ENCODE results near the gene LTN1. TPM values are rescaled to one million over a fixed set of nuclear protein-coding genes. Genes with fewer than 3 reads are reported as not detected.

Gene LTN1
- total RNA-seq, 2 experiments from 2014 or later = 26.7 to 28.0 TPM

DNA sequence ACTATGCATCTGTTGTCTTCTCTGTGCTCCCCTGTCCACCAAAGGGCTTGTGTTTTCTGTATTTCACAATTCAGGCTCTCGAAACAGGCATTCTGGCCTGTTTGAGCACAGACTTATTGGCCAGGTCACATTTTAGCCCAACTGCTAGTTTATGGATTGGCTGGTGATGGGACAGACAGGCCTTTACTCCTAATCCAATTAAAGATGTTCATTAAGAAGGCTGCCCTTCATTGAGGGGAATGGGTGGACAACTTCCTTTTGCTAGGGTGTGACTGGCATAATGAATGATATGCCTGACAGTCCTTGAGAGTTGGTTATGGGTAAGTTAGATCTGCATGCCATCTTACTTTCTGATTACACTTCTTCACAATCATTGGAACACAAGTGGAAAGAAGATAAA, 86.4 kb downstream of the LTN1 start:
- H3K4me1 Mint-ChIP-seq (ENCODE audit: low read depth) = no peaks in the 10 kb centered on the region
- H3K4me3 Mint-ChIP-seq = no peak overlapping the region
- intact Hi-C loops (cut with micrococcal nuclease) = no loop called here
- CTCF ChIA-PET = no interaction called here
- TF ChIP-seq, protein P1, sequence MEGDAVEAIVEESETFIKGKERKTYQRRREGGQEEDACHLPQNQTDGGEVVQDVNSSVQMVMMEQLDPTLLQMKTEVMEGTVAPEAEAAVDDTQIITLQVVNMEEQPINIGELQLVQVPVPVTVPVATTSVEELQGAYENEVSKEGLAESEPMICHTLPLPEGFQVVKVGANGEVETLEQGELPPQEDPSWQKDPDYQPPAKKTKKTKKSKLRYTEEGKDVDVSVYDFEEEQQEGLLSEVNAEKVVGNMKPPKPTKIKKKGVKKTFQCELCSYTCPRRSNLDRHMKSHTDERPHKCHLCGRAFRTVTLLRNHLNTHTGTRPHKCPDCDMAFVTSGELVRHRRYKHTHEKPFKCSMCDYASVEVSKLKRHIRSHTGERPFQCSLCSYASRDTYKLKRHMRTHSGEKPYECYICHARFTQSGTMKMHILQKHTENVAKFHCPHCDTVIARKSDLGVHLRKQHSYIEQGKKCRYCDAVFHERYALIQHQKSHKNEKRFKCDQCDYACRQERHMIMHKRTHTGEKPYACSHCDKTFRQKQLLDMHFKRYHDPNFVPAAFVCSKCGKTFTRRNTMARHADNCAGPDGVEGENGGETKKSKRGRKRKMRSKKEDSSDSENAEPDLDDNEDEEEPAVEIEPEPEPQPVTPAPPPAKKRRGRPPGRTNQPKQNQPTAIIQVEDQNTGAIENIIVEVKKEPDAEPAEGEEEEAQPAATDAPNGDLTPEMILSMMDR (IDR thresholded peaks at IDR 0.05) = no peak
- POLR2A ChIA-PET = no interaction called here
- no peak for DNase-seq
- no peak overlapping the region for H3K27ac Mint-ChIP-seq
- no peak for ATAC-seq
- H3K36me3 Mint-ChIP-seq (ENCODE audit: low read depth) = no peaks in the 10 kb centered on the region
- H3K9me3 Mint-ChIP-seq = peaks cover 2% of the 10 kb centered on the region
- peaks cover 4% of the 10 kb centered on the region for H3K27me3 Mint-ChIP-seq

GRCh38 chr21:28904961-28905435, 87.7 kb downstream of the LTN1 start:
- DNase-seq (no peak), ATAC-seq (no peak)
- Mint-ChIP-seq H3K9me3 (peaks cover 2% of the 10 kb centered on the region), H3K36me3 (ENCODE audit: low read depth) (no peaks in the 10 kb centered on the region), H3K27ac (no peak overlapping the region), H3K27me3 (peaks cover 4% of the 10 kb centered on the region), H3K4me3 (no peak overlapping the region), H3K4me1 (ENCODE audit: low read depth) (no peaks in the 10 kb centered on the region)
- POLR2A ChIA-PET = no interaction called here
- TF ChIP-seq, protein P1 (IDR thresholded peaks at IDR 0.05) = no peak
- CTCF ChIA-PET = no interaction called here
- intact Hi-C loops (cut with micrococcal nuclease) = no loop called here

GRCh38 chr21:28903448-28903847, 89.2 kb downstream of the LTN1 start:
- H3K9me3 Mint-ChIP-seq = peaks cover 2% of the 10 kb centered on the region
- no peak for DNase-seq
- TF ChIP-seq, protein P1 (IDR thresholded peaks at IDR 0.05) = no peak
- no peak overlapping the region for H3K27ac Mint-ChIP-seq
- H3K36me3 Mint-ChIP-seq (ENCODE audit: low read depth) = no peaks in the 10 kb centered on the region
- H3K4me1 Mint-ChIP-seq (ENCODE audit: low read depth) = no peaks in the 10 kb centered on the region
- peaks cover 4% of the 10 kb centered on the region for H3K27me3 Mint-ChIP-seq
- no peak overlapping the region for H3K4me3 Mint-ChIP-seq
- intact Hi-C loops (cut with micrococcal nuclease) = no loop called here
- no peak for ATAC-seq
- CTCF ChIA-PET = interaction anchor here (1.7 kb wide), 1 partner anchor 28 kb away, joined by 3 read pairs; no protein-coding TSS in a partner anchor
- POLR2A ChIA-PET = no interaction called here

- Mint-ChIP-seq H3K9me3 (peaks cover 2% of the 10 kb centered on the region), H3K4me3 (no peak overlapping the region), H3K4me1 (ENCODE audit: low read depth) (no peaks in the 10 kb centered on the region), H3K27me3 (peaks cover 6% of the 10 kb centered on the region), H3K36me3 (ENCODE audit: low read depth) (no peaks in the 10 kb centered on the region), H3K27ac (no peak overlapping the region)
- intact Hi-C loops (cut with micrococcal nuclease) = no loop called here
- POLR2A ChIA-PET = no interaction called here
- ATAC-seq (no peak), DNase-seq (no peak)
- TF ChIP-seq, protein P1 (IDR thresholded peaks at IDR 0.05) = no peak
- CTCF ChIA-PET = interaction anchor here (1.1 kb wide), 1 partner anchor 155 kb away, joined by 3 read pairs; no protein-coding TSS in a partner anchor
Observed at GRCh38 chr21:28900481-28900880, 92.2 kb downstream of the LTN1 start.

DNA sequence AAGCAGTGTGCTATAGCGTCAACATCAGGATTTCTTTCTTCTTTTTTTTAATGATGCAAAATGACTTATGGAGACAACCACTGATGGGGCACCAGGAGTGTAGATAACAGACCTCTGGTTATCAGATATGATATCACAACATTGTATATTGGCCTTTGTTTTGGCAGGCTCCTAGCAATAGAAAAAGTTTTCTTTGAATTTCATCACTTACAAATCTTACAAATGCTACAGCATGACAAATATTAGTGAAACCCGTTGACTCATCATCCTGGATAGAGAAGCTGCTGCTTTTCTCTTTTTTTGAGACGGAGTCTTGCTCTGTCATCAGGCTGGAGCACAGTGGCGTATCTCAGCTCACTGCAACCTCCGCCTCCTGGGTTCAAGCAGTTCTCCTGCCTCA, 92.9 kb downstream of the LTN1 start:
- TF ChIP-seq, protein P1 (IDR thresholded peaks at IDR 0.05) = no peak
- Mint-ChIP-seq H3K9me3 (peaks cover 2% of the 10 kb centered on the region), H3K27me3 (peaks cover 6% of the 10 kb centered on the region), H3K27ac (no peak overlapping the region), H3K4me3 (no peak overlapping the region), H3K4me1 (ENCODE audit: low read depth) (no peaks in the 10 kb centered on the region), H3K36me3 (ENCODE audit: low read depth) (no peaks in the 10 kb centered on the region)
- ATAC-seq (peak; percentile 37), DNase-seq (no peak)
- CTCF ChIA-PET = interaction anchor here (1.1 kb wide), 1 partner anchor 154 kb away, joined by 3 read pairs; no protein-coding TSS in a partner anchor
- POLR2A ChIA-PET = no interaction called here
- intact Hi-C loops (cut with micrococcal nuclease) = no loop called here

Measured in activated CD8-positive, alpha-beta T cell treated with anti-CD3 and anti-CD28 coated beads for 36 hours (primary cell).